ENCODE measurements around the gene IFNLR1. TPM values are rescaled to one million over a fixed set of nuclear protein-coding genes. Genes with fewer than 3 reads are reported as not detected.
A peak's percentile ranks its signal among the peaks of the same experiment; 100 is the strongest.

Gene IFNLR1
- total RNA-seq, 2 donors from 2014 or later = 7.9 to 16.8 TPM

GRCh38 chr1:24205345-24206082, 18.4 kb upstream of the IFNLR1 start:
- no peak overlapping the region for H3K9ac ChIP-seq (ENCODE audit: low read depth in 2 of 2, low read length in 2 of 2)
- no peaks in the 10 kb centered on the region for H3K27me3 ChIP-seq
- H3K36me3 ChIP-seq = no peaks in the 10 kb centered on the region
- no peak overlapping the region for H3K4me3 ChIP-seq
- DNase-seq = no peak
- no peaks in the 10 kb centered on the region for H3K9me3 ChIP-seq
- no peak overlapping the region for H3K27ac ChIP-seq
- no peak for TF ChIP-seq CTCF (IDR thresholded peaks at IDR 0.05)
- H3K4me1 ChIP-seq = peaks cover 8% of the 10 kb centered on the region
- intact Hi-C loops (cut with DNase I) = loop anchor here (10.0 kb wide), 1 partner anchor 99 kb away; no protein-coding TSS in a partner anchor

- Histone ChIP-seq H3K27ac (no peak overlapping the region), H3K9ac (ENCODE audit: low read depth in 2 of 2, low read length in 2 of 2) (no peak overlapping the region), H3K9me3 (no peaks in the 10 kb centered on the region), H3K27me3 (no peaks in the 10 kb centered on the region), H3K36me3 (no peaks in the 10 kb centered on the region), H3K4me3 (no peak overlapping the region), H3K4me1 (peaks cover 8% of the 10 kb centered on the region)
- TF ChIP-seq CTCF (IDR thresholded peaks at IDR 0.05) = no peak
- intact Hi-C loops (cut with DNase I) = loop anchor here (5.0 to 10.0 kb wide), 2 partner anchors 52 to 101 kb away; no protein-coding TSS in a partner anchor
- no peak for DNase-seq
These were observed 17.0 kb upstream of the IFNLR1 start for GRCh38 chr1:24204116-24204515.

- no peaks in the 10 kb centered on the region for H3K27me3 ChIP-seq
- no peak for DNase-seq
- H3K4me1 ChIP-seq = peaks cover 8% of the 10 kb centered on the region
- H3K9ac ChIP-seq (ENCODE audit: low read depth in 2 of 2, low read length in 2 of 2) = no peak overlapping the region
- H3K4me3 ChIP-seq = no peak overlapping the region
- intact Hi-C loops (cut with DNase I) = loop anchor here (5.0 to 10.0 kb wide), 2 partner anchors 51 to 101 kb away; no protein-coding TSS in a partner anchor
- no peaks in the 10 kb centered on the region for H3K9me3 ChIP-seq
- no peak overlapping the region for H3K27ac ChIP-seq
- no peak for TF ChIP-seq CTCF (IDR thresholded peaks at IDR 0.05)
- H3K36me3 ChIP-seq = no peaks in the 10 kb centered on the region
These were observed 16.3 kb upstream of the IFNLR1 start for GRCh38 chr1:24203404-24203803.

- H3K27ac ChIP-seq = no peak overlapping the region
- H3K9me3 ChIP-seq = no peaks in the 10 kb centered on the region
- H3K27me3 ChIP-seq = no peaks in the 10 kb centered on the region
- intact Hi-C loops (cut with DNase I) = loop anchor here (5.0 to 10.0 kb wide), 2 partner anchors 51 to 102 kb away; no protein-coding TSS in a partner anchor
- no peak overlapping the region for H3K4me3 ChIP-seq
- no peaks in the 10 kb centered on the region for H3K36me3 ChIP-seq
- DNase-seq = no peak
- no peak for TF ChIP-seq CTCF (IDR thresholded peaks at IDR 0.05)
- no peak overlapping the region for H3K9ac ChIP-seq (ENCODE audit: low read depth in 2 of 2, low read length in 2 of 2)
- H3K4me1 ChIP-seq = peaks cover 8% of the 10 kb centered on the region
These were observed 15.9 kb upstream of the IFNLR1 start for GRCh38 chr1:24202987-24203386.

- H3K36me3 ChIP-seq = no peaks in the 10 kb centered on the region
- H3K4me1 ChIP-seq = peaks cover 8% of the 10 kb centered on the region
- no peak overlapping the region for H3K4me3 ChIP-seq
- peak overlapping the region in 1 of 2 donors; percentile 31 for H3K9ac ChIP-seq (ENCODE audit: low read depth in 2 of 2, low read length in 2 of 2)
- peak overlapping the region; percentile 40 for H3K27ac ChIP-seq
- H3K9me3 ChIP-seq = no peaks in the 10 kb centered on the region
- intact Hi-C loops (cut with DNase I) = loop anchor here (5.0 to 10.0 kb wide), 2 partner anchors 50 to 102 kb away; no protein-coding TSS in a partner anchor
- no peak for DNase-seq
- no peak for TF ChIP-seq CTCF (IDR thresholded peaks at IDR 0.05)
- no peaks in the 10 kb centered on the region for H3K27me3 ChIP-seq
These were observed 15.5 kb upstream of the IFNLR1 start for GRCh38 chr1:24202556-24202955.
